Stomach (tissue), 9 donors: ENCODE results near the gene NTHL1. TPM values are rescaled to one million over a fixed set of nuclear protein-coding genes. Genes with fewer than 3 reads are reported as not detected.

ENCODE experiments used
- DNase-seq, 2 donors: peaks; one replicate each; pipeline versions ENCODE4 v3.0.0 to v3.0.0-alpha.2; 2013 to 2019
- H3K27ac ChIP-seq, 5 donors: fragments of 200-600 bp in 4 of 5; sonication (generic) in 4 of 5; one replicate each; pipeline ENCODE4 v1.5.1; 2013 to 2019; ENCODE audit warnings: mild to moderate bottlenecking in 1 of 5, moderate library complexity in 1 of 5
- H3K27me3 ChIP-seq, 3 donors: fragments of 200-600 bp; sonication (generic); one replicate each; pipeline ENCODE4 v1.5.1; 2017 to 2019; ENCODE audit warnings: mixed run types in 1 of 3
- H3K36me3 ChIP-seq, 4 donors: fragments of 200-600 bp; sonication (generic); 1 replicate in 3 of 4; 2 replicates in 1 of 4; pipeline ENCODE4 v1.5.1; 2016 to 2019
- H3K4me1 ChIP-seq, 4 donors: fragments of 200-600 bp; sonication (generic); one replicate each; pipeline ENCODE4 v1.5.1; 2016 to 2019
- H3K4me3 ChIP-seq, 4 donors: fragments of 200-600 bp; sonication (generic) in 3 of 4; one replicate each; pipeline ENCODE4 v1.5.1; 2016 to 2019; ENCODE audit warnings: mild to moderate bottlenecking in 1 of 4
- H3K9me3 ChIP-seq, 4 donors: fragments of 200-600 bp; sonication (generic); one replicate each; pipeline ENCODE4 v1.5.1; 2016 to 2019
- EP300 ChIP-seq: sonication (generic); formaldehyde crosslinking; IDR thresholded peaks from one replicate; pipeline ENCODE4 v1.6.1; 2017; ENCODE audit warnings: antibody characterized with exemption
- POLR2A ChIP-seq, 4 donors: fragments of 450-650 bp; IDR thresholded peaks; one replicate each; pipeline ENCODE4 v1.6.1; 2016; ENCODE audit warnings: antibody characterized with exemption in 4 of 4, control low read depth in 2 of 4, mild to moderate bottlenecking in 1 of 4, moderate library complexity in 1 of 4
- POLR2AphosphoS5 ChIP-seq, 3 donors: sonication (generic); formaldehyde crosslinking; IDR thresholded peaks; one replicate each; pipeline ENCODE4 v1.6.1; 2016; ENCODE audit warnings: antibody characterized with exemption in 3 of 3
- WGBS, 5 donors: extraction: QIAGEN DNeasy Blood & Tissue Kit in 3 of 5; methylation state at CpG; one replicate each; pipeline versions ENCODE4 v1.1.5 to v1.1.7; 2013 to 2018; 5-methylcytosine and 5-hydroxymethylcytosine counted together
- intact Hi-C: fragments of 100-400 bp; cut with DNase I; formaldehyde crosslinking; loops from one replicate; pipeline ENCODE4 v1.15.1; 2023; ENCODE audit warnings: low total_unique reads
- polyA plus RNA-seq, 3 donors: library from polyadenylated mRNA; stranded (reverse); fragments of 200-250 nt; gene quantifications; one replicate each; pipeline ENCODE4 v1.2.3, GENCODE V29; 2013
- total RNA-seq, 5 donors: library from RNA; depleted of rRNA; stranded (reverse); fragments of >200 nt; gene quantifications; one replicate each; pipeline versions ENCODE4 v1.1.0 to v1.2.3, GENCODE V29; 2014 to 2016
- TF ChIP-seq, protein P1 (sequence below), 7 experiments: fragments of 450-650 bp in 4 of 7; fragments of 200-600 bp in 3 of 7; sonication (generic) in 3 of 7; IDR thresholded peaks; one replicate each; pipeline ENCODE4 v1.5.1; 2016 to 2019; ENCODE audit warnings: antibody characterized with exemption in 7 of 7, control low read depth in 2 of 7, mild to moderate bottlenecking in 1 of 7
- donor health status: healthy with polysubstance abuse.
- donor health status: Bipolar disorder and iron deficiency.
- donor health status: healthy.

NTHL1 gene
- total and polyA plus RNA-seq, 8 donors: 2.3 to 663 (median 32.9) TPM

GRCh38 chr16:2040041-2040786, 7.4 kb downstream of the NTHL1 start:
- peaks cover 77 to 100% (median 97%) of the 10 kb centered on the region in 4 donors for H3K4me1 ChIP-seq
- DNase-seq: peak in 1 of 2 donors; percentile 48
- 59 to 75% (median 65%) methylated on average over 10 to 24 of the region's 24 CpGs for WGBS, 5 donors
- TF ChIP-seq POLR2A (IDR thresholded peaks at IDR 0.05): no peak
- no peaks in the 10 kb centered on the region for H3K27me3 ChIP-seq
- intact Hi-C loops: no loop called here
- peaks cover 11 to 25% (median 19%) of the 10 kb centered on the region in 4 donors for H3K36me3 ChIP-seq
- H3K9me3 ChIP-seq: no peaks in the 10 kb centered on the region
- peak overlapping the region; percentile 83 to 95 (median 88) for H3K27ac ChIP-seq
- peak overlapping the region in 1 of 4 donors; percentile 29 for H3K4me3 ChIP-seq

- intact Hi-C loops: no loop called here
- H3K27me3 ChIP-seq: no peaks in the 10 kb centered on the region
- H3K9me3 ChIP-seq: no peaks in the 10 kb centered on the region
- DNase-seq: peak; percentile 83 to 96
- peaks cover 11 to 21% (median 19%) of the 10 kb centered on the region in 4 donors for H3K36me3 ChIP-seq
- H3K4me1 ChIP-seq: peaks cover 84 to 100% (median 98%) of the 10 kb centered on the region in 4 donors
- H3K4me3 ChIP-seq: peak overlapping the region in 1 of 4 donors; percentile 29
- 14 to 38% (median 29%) methylated on average over 22 to 29 of the region's 29 CpGs for WGBS, 5 donors
- TF ChIP-seq, protein P1, sequence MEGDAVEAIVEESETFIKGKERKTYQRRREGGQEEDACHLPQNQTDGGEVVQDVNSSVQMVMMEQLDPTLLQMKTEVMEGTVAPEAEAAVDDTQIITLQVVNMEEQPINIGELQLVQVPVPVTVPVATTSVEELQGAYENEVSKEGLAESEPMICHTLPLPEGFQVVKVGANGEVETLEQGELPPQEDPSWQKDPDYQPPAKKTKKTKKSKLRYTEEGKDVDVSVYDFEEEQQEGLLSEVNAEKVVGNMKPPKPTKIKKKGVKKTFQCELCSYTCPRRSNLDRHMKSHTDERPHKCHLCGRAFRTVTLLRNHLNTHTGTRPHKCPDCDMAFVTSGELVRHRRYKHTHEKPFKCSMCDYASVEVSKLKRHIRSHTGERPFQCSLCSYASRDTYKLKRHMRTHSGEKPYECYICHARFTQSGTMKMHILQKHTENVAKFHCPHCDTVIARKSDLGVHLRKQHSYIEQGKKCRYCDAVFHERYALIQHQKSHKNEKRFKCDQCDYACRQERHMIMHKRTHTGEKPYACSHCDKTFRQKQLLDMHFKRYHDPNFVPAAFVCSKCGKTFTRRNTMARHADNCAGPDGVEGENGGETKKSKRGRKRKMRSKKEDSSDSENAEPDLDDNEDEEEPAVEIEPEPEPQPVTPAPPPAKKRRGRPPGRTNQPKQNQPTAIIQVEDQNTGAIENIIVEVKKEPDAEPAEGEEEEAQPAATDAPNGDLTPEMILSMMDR (IDR thresholded peaks at IDR 0.05): no peak
- no peak for TF ChIP-seq POLR2A (IDR thresholded peaks at IDR 0.05)
- TF ChIP-seq EP300: no peak
- peak; percentile 25 to 72 (median 55) for TF ChIP-seq POLR2AphosphoS5 (IDR thresholded peaks at IDR 0.05)
- peak overlapping the region; percentile 83 to 95 (median 88) for H3K27ac ChIP-seq
Measured at GRCh38 chr16:2039274-2040031, 8.2 kb downstream of the NTHL1 start.

GRCh38 chr16:2038382-2039231, 9.0 kb downstream of the NTHL1 start:
- 54 to 67% (median 61%) methylated on average over 31 to 41 of the region's 41 CpGs for WGBS, 5 donors
- Histone ChIP-seq H3K9me3 (no peaks in the 10 kb centered on the region), H3K4me1 (peaks cover 83 to 98% (median 96%) of the 10 kb centered on the region in 4 donors), H3K27ac (peak overlapping the region; percentile 83 to 95 (median 88)), H3K36me3 (peaks cover 11 to 21% (median 16%) of the 10 kb centered on the region in 4 donors), H3K4me3 (peak overlapping the region in 2 of 4 donors; percentile 4 to 29), H3K27me3 (no peaks in the 10 kb centered on the region)
- TF ChIP-seq POLR2A (IDR thresholded peaks at IDR 0.05): no peak
- TF ChIP-seq POLR2AphosphoS5 (IDR thresholded peaks at IDR 0.05): no peak
- TF ChIP-seq EP300: no peak
- TF ChIP-seq, protein P1 (IDR thresholded peaks at IDR 0.05): no peak
- DNase-seq: peak in 1 of 2 donors; percentile 89
- intact Hi-C loops: no loop called here

DNA sequence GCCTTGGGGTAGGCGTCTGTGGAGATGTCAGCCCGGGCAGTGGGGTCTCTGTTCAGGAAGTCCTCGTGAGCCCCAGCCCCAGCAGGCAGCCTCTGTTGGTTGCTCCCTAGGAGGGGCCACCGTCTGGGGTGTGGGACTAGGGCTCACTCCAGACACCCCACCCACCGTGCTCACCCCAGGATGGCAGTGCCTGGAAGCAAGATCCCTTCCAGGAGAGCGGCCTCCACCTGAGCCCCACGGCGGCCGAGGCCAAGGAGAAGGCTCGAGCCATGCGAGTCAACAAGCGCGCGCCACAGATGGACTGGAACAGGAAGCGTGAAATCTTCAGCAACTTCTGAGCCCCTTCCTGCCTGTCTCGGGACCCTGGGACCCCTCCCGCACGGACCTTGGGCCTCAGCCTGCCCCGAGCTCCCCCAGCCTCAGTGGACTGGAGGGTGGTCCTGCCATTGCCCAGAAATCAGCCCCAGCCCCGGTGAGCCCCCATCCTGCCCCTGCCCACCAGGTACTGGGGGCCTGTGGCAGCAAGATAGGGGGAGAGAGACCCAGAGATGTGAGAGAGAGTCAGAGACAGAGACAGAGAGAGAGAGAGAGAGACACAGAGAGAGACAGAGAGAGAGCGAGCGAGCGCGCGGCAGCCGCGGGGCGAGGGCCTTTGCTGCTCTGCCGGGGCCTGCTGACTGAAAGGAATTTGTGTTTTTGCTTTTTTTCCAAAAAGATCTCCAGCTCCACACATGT, 9.8 kb downstream of the NTHL1 start:
- H3K4me3 ChIP-seq: peak overlapping the region in 1 of 4 donors; percentile 3
- TF ChIP-seq, protein P1 (IDR thresholded peaks at IDR 0.05): no peak
- TF ChIP-seq POLR2AphosphoS5 (IDR thresholded peaks at IDR 0.05): no peak
- TF ChIP-seq POLR2A (IDR thresholded peaks at IDR 0.05): no peak
- TF ChIP-seq EP300: no peak
- H3K27me3 ChIP-seq: no peaks in the 10 kb centered on the region
- DNase-seq: peak in 1 of 2 donors; percentile 75
- peak overlapping the region; percentile 53 to 95 (median 88) for H3K27ac ChIP-seq
- H3K4me1 ChIP-seq: peaks cover 84 to 98% (median 96%) of the 10 kb centered on the region in 4 donors
- WGBS, 5 donors: 70 to 85% (median 79%) methylated on average over 17 to 29 of the region's 29 CpGs
- intact Hi-C loops: no loop called here
- no peaks in the 10 kb centered on the region for H3K9me3 ChIP-seq
- peaks cover 11 to 21% (median 12%) of the 10 kb centered on the region in 4 donors for H3K36me3 ChIP-seq
